Colonic mucosa (tissue), 4 donors: ENCODE data around the gene DCUN1D2. TPM values are rescaled to one million over a fixed set of nuclear protein-coding genes. Genes with fewer than 3 reads are reported as not detected.

Experiments used
- DNase-seq: peaks from one replicate; pipeline ENCODE4 v3.0.0-alpha.2; 2020
- H3K27ac ChIP-seq: fragments of 200-600 bp; one replicate; pipeline ENCODE4 v1.8.0; 2021
- H3K27me3 ChIP-seq: fragments of 200-600 bp; one replicate; pipeline ENCODE4 v1.8.0; 2021
- H3K36me3 ChIP-seq: fragments of 200-600 bp; one replicate; pipeline ENCODE4 v1.8.0; 2021
- H3K4me1 ChIP-seq: fragments of 200-600 bp; one replicate; pipeline ENCODE4 v1.8.0; 2021; ENCODE audit warnings: mild to moderate bottlenecking
- H3K4me3 ChIP-seq: fragments of 200-600 bp; one replicate; pipeline ENCODE4 v1.8.0; 2021
- H3K9ac ChIP-seq, 2 donors: one replicate each; pipeline ENCODE4 v1.7.0; 2013; ENCODE audit warnings: control low read depth in 2 of 2, low read depth in 2 of 2, low read length in 2 of 2
- H3K9me3 ChIP-seq: fragments of 200-600 bp; one replicate; pipeline ENCODE4 v1.8.0; 2021
- CTCF ChIP-seq: fragments of 200-600 bp; IDR thresholded peaks from one replicate; pipeline ENCODE4 v1.8.0; 2022; ENCODE audit warnings: antibody characterized with exemption, mild to moderate bottlenecking
- intact Hi-C: fragments of 100-400 bp; cut with DNase I; formaldehyde crosslinking; loops from one replicate; pipeline ENCODE4 v1.14.1; 2022
- total RNA-seq, 2 donors: library from RNA; stranded (reverse); fragmentation: NEBNext Ultra II Directional in 1 of 2; extraction: Animal tissue kit (Norgen Biotek cat#: 25700) in 1 of 2; gene quantifications; one replicate each; pipeline ENCODE4 v1.2.1, GENCODE V29; 2021
- donor health status: healthy.
- donor health status: DM: no; HTN: no; CAD: no.
- donor health status: DM: no; HTN: no; CAD: no.

The DCUN1D2 gene
- total RNA-seq, 2 donors from 2014 or later, result 14.9 to 20.5 TPM

DNA sequence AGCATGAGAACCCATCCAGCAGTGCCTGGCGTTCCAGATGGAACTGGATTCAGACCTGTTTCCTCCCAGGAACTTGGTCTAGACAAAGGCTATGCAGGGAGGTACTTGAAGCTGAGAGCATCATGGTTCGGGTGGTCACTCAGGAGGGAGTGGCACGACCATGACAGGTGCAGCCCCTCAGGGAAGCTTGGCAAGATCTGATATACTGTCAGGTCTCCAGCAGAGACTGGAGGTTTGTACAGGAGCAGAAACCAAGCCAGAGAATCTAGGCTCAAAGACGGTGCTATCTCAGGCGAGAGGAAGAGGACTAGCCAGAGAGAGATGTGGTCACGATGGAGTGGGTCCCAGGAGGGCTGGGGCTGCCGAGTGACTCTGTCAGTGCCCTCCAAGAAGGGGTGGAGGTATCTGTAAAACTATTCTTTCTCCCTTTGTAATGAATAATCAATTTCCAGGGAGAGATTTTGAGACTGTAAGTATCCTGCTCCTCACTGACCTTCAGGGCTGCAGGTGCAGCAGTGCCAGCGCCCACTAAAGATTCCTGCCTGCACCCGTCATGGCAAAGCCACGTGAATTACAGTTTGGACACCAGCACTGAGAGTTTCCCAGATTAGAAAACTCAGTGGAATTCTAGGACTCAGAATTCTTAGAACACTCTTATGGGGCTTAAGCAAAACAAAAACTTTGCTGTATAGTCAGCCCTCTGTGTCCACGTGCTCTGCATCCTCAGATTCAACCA is 10.2 kb upstream of the DCUN1D2 start:
- H3K4me3 ChIP-seq, result no peak overlapping the region
- no peaks in the 10 kb centered on the region for H3K27me3 ChIP-seq
- DNase-seq, result no peak
- no peak for TF ChIP-seq CTCF
- no peaks in the 10 kb centered on the region for H3K4me1 ChIP-seq
- H3K9me3 ChIP-seq, result no peaks in the 10 kb centered on the region
- no peak overlapping the region for H3K27ac ChIP-seq
- H3K36me3 ChIP-seq, result peaks cover 19% of the 10 kb centered on the region
- intact Hi-C loops, result no loop called here
- H3K9ac ChIP-seq, result no peak overlapping the region

DNA sequence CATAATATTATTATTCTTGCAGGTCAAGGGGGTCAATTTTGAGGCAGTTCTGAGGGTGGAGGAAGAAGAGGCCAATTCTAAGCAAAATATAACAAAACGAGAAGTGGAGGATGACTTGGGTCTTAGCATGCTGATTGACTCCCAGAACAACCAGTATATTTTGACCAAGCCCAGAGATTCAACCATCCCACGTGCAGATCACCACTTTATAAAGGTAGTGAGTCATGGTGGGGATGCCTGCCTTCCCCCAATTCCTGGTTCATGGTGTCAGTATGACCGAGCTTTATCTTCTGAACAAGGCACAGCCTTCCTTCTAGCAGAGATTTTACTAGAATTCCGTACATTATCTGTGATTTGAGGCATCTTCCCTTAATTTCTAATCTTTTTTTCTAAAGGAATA is 9.4 kb upstream of the DCUN1D2 start:
- Histone ChIP-seq H3K9ac (no peak overlapping the region), H3K4me3 (no peak overlapping the region), H3K4me1 (no peaks in the 10 kb centered on the region), H3K9me3 (no peaks in the 10 kb centered on the region), H3K27me3 (no peaks in the 10 kb centered on the region), H3K27ac (no peak overlapping the region), H3K36me3 (peaks cover 19% of the 10 kb centered on the region)
- intact Hi-C loops, result no loop called here
- TF ChIP-seq CTCF, result no peak
- no peak for DNase-seq

DNA sequence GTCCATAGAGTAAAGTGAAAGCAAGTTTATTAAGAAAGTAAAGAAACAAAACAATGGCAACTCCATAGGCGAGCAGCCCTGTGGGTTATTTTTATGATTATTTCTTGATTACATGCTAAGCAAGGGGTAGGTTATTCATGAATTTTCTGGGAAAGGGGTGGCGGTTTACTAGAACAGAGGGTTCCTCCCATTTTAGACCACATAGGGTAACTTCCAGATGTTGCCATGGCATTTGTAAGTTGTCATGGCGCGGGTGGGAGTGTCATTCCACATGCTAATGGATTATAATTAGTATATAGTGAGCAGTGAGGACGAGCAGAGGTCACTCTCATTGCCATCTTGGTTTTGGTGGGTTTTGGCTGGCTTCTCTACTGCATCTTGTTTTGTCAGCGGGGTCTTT is 8.4 kb upstream of the DCUN1D2 start:
- intact Hi-C loops, result no loop called here
- Histone ChIP-seq H3K9me3 (no peaks in the 10 kb centered on the region), H3K27ac (no peak overlapping the region), H3K36me3 (peaks cover 19% of the 10 kb centered on the region), H3K9ac (no peak overlapping the region), H3K4me3 (no peak overlapping the region), H3K4me1 (peaks cover 2% of the 10 kb centered on the region), H3K27me3 (no peaks in the 10 kb centered on the region)
- DNase-seq, result no peak
- TF ChIP-seq CTCF, result no peak

GRCh38 chr13:113497217-113497616 is 6.7 kb upstream of the DCUN1D2 start:
- TF ChIP-seq CTCF, result no peak
- intact Hi-C loops, result no loop called here
- H3K4me1 ChIP-seq, result peaks cover 7% of the 10 kb centered on the region

GRCh38 chr13:113495494-113496210 is 5.1 kb upstream of the DCUN1D2 start:
- no peak overlapping the region for H3K27ac ChIP-seq
- DNase-seq, result no peak
- intact Hi-C loops, result no loop called here
- peaks cover 10% of the 10 kb centered on the region for H3K4me1 ChIP-seq
- no peaks in the 10 kb centered on the region for H3K9me3 ChIP-seq
- no peak for TF ChIP-seq CTCF
- no peak overlapping the region for H3K9ac ChIP-seq
- H3K36me3 ChIP-seq, result peaks cover 10% of the 10 kb centered on the region
- H3K4me3 ChIP-seq, result no peak overlapping the region
- no peaks in the 10 kb centered on the region for H3K27me3 ChIP-seq

More at GRCh38 chr13:113497217-113497616, 6.7 kb upstream of the DCUN1D2 start:
- no peaks in the 10 kb centered on the region for H3K27me3 ChIP-seq
- H3K9ac ChIP-seq, result no peak overlapping the region
- H3K36me3 ChIP-seq, result peaks cover 19% of the 10 kb centered on the region
- no peak overlapping the region for H3K4me3 ChIP-seq
- no peak for DNase-seq
- H3K9me3 ChIP-seq, result no peaks in the 10 kb centered on the region
- H3K27ac ChIP-seq, result no peak overlapping the region
